A549 treated with AZD2906 at 1 μM for 4 hours (cell line): ENCODE results near the gene PFN4. TPM values are rescaled to one million over a fixed set of nuclear protein-coding genes. Genes with fewer than 3 reads are reported as not detected.

ENCODE experiments used
- total RNA-seq: library from RNA; stranded (reverse); fragments of 200-300 nt; extraction: Qiagen RNA extraction; gene quantifications from 5 replicates; pipeline ENCODE4 v1.2.3, GENCODE V29; 2022

PFN4 gene, protein sequence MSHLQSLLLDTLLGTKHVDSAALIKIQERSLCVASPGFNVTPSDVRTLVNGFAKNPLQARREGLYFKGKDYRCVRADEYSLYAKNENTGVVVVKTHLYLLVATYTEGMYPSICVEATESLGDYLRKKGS
- total RNA-seq = 1.4 to 2.5 TPM (median 1.7 TPM) in 5 replicates

DNA sequence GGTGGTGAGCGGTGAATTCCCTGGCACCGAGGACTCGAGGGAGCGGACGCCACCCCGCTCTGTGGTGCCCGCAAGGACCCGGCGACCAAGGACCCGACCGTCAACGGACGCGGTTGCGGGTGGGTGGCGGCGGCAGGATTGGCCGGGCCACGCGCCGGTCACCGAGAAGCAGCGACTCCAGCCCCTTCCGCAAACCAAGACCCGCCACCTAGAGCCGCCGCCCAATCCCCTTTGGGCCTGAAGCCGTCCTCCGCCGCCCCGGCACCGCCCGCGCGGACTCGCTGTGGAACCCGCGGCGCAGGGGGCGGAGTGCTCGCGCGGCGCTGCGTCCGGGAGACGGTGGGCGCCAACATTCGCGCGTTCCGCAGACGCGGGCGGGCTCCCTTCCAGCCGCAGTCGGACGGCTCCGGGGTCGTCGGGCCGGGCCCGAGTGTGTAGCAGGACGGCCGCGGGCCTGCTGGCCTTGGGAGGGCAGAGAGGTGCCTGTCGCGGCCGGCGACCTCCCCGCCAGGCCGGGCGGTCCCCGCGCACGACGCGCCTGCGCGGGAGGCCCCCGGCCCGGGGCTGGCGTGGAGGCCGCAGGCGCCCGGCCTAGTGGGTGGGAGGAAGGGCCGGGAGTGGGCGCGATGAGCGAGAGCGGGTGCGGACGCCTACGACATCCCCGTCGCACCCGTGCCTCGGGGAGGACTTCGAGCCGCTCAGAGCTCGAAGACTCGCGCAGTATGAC is at the start of gene PFN4, which contains the start of gene FAM228B:
PFN4 (minus strand) TSS at position 140 of the 727 bp plus-strand sequence. CDS start 799 bp downstream, outside the sequence.
FAM228B (plus strand) TSS at position 275 of the 727 bp plus-strand sequence. CDS start 893 bp downstream, outside the sequence.

DNA sequence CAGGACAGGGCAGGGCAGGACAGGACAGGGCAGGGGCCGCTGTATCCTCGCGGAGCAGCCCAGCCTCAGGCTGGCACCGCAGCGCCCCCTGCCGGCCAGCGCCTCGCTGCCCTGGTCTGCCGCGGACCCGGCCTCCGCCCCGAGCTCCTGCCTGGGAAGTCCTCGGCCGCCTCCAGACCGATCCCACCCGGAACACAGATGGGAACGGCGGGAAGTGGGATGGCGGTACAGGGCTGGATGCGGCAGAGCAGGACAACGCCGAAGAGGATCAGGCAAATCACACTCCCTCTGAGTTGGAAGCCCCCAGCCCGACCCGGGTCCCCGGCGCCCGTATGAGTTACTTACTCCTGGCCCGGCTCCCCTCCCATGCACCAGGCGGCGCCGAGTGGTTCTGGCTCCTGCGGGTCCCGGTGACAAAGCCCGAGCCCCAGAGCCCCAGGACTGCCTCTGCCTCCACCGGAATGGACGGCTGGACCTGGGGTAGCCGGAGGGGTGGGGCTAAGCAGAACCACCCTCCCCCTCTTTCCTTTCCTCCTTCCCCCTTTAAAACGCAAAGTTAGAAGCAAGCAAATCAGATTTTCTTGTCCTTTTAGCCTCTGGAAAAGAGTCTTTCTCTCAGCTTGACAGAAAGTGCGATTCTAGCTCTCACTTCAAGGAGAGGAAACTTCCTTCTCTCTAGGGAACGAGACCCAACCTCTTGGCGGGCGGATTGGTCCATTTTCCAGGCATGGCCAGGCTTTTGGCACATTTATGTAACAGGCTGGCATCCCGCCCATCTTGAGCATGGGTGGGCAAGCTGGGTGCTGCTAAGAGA is 38.5 kb downstream of the PFN4 start, which contains the start of gene TP53I3:
TP53I3 (minus strand) TSS at position 449 of the 814 bp plus-strand sequence. CDS start 508 bp downstream, outside the sequence.

DNA sequence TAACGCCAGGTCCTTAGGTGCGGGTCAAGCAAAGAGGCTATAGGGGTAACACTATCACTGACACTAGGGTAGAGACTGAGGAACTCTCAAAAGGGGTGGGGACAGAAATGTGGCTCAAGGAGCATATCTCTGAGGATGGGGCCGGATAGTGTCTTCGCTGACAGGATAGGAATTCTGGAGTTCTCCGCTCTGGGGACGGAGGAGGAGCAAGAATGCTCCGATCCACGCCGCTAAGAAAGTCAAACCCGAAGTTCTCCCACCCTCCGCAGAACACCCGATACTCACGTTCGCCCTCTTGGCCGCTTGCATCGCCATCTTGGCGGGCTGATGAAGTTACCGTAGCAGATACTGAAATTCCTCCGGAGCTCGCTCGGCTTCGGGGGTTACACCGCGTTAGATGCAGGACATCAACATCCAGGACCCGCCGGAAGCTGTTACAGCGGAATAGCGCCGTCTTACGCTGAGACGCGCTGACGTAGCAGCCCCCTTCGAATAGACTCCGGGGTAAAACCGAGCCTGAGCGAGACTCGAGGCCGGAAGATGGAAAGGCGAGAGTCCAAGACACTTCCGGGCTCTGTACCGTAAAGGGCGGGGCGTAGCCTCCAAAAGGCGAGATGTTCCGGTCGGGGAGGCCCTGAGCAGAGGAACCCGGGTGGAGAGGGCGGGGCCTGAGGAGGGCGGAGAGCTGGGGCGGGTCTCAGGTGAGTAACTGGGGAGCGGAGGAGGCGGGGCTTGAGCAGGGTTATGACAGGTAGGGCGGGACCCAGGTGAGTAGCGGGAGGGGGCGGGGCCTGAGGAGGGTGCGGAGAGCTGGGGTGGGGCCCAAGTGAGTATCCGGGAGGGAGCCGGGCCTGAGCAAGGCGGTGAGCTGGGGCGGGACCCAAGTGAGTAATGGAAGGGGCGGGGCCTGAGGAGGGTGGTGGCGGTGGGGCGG is 47.0 kb downstream of the PFN4 start, which contains the start of gene SF3B6:
SF3B6 (minus strand) TSS at position 412 of the 934 bp plus-strand sequence; CDS start at position 315, 97 bp downstream.

Other genes starting within 250 kb of the PFN4 start
- gene ATAD2B, start 196.2 kb downstream of the PFN4 start, total RNA-seq = 5.6 to 7.8 TPM (median 7.2 TPM) in 5 replicates
- 19.4 to 23.5 TPM (median 21.1 TPM) in 5 replicates for gene UBXN2A, start 182.9 kb downstream of the PFN4 start, total RNA-seq
- 0.42 to 0.79 TPM (median 0.56 TPM) in 5 replicates for gene MFSD2B, start 113.2 kb downstream of the PFN4 start, total RNA-seq
- 12.6 to 14.4 TPM (median 14.2 TPM) in 5 replicates for gene WDCP, start 75.9 kb downstream of the PFN4 start, total RNA-seq
- gene FKBP1B, start 73.6 kb downstream of the PFN4 start, total RNA-seq = 11.5 to 12.2 TPM (median 11.8 TPM) in 5 replicates
- 164 to 189 TPM (median 169 TPM) in 5 replicates for gene SF3B6, start 47.0 kb downstream of the PFN4 start, total RNA-seq
- gene TP53I3, start 38.5 kb downstream of the PFN4 start, total RNA-seq = 277 to 312 TPM (median 280 TPM) in 5 replicates
- gene FAM228B, start 135 bp upstream of the PFN4 start, total RNA-seq = 0.92 to 2.1 TPM (median 1.8 TPM) in 5 replicates
- not detected in 5 replicates for gene FAM228A, start 51.7 kb upstream of the PFN4 start, total RNA-seq
- 18.5 to 22.7 TPM (median 21.5 TPM) in 5 replicates for gene ITSN2, start 237.2 kb upstream of the PFN4 start, total RNA-seq